ENCODE data around the gene NEURL1. TPM values are rescaled to one million over a fixed set of nuclear protein-coding genes. Genes with fewer than 3 reads are reported as not detected.

The NEURL1 gene
- polyA plus RNA-seq, 4 donors, result 14.6 to 48.6 (median 20.8) TPM

DNA sequence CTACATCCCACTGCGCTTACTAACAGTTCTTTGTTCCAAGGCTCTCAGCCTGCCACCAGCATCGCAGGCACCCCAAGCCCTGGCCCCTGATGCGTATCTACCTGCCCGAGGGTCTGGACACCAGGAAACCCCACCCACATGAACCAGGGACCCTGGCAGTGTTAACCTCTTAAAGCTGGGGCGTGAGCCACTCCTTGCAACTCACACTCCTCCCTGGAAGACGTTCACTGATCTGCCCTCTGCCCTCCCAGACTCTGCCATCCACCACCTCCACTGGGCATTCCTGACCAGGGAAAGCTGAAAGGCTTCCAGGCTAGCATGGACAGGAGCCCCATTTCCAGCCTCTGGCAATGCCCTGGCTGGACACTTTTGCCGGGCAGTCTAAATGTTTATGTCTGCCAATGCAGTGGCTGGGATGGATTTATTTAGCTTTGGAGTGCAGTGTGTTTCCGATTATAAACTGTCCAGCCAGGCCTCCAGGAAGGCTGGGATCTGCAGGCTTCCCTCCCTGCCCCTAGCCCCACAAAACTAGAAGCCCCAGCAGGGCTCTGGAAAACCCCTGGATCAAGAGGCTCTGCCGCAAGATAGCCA lies 117.5 kb downstream of the NEURL1 start:
- no peaks in the 10 kb centered on the region for H3K9me3 ChIP-seq (ENCODE audit: control insufficient read depth in 2 of 2, insufficient read depth in 1 of 2, low read depth in 1 of 2, low read length in 1 of 2)
- H3K27me3 ChIP-seq (ENCODE audit: control insufficient read depth in 3 of 3, insufficient read depth in 3 of 3, low read length in 3 of 3), result no peaks in the 10 kb centered on the region
- no peak for DNase-seq
- peaks cover 0 to 70% (median 0%) of the 10 kb centered on the region in 3 donors for H3K36me3 ChIP-seq (ENCODE audit: control insufficient read depth in 3 of 3, insufficient read depth in 2 of 3, low read depth in 1 of 3, low read length in 3 of 3)
- no peak for FAIRE-seq
- no peak overlapping the region for H3K4me3 ChIP-seq (ENCODE audit: low read depth in 1 of 3, low read length in 3 of 3)
- WGBS, 3 donors, result 72 to 78% (median 75%) methylated on average over 9 of the region's 9 CpGs
- peaks cover 0 to 5% (median 0%) of the 10 kb centered on the region in 3 donors for H3K4me1 ChIP-seq (ENCODE audit: control insufficient read depth in 3 of 3, insufficient read depth in 2 of 3, low read depth in 1 of 3, low read length in 2 of 3)
- H3K27ac ChIP-seq (ENCODE audit: low read depth in 1 of 3, low read length in 2 of 3), result peak overlapping the region in 1 of 3 donors; percentile 17

DNA sequence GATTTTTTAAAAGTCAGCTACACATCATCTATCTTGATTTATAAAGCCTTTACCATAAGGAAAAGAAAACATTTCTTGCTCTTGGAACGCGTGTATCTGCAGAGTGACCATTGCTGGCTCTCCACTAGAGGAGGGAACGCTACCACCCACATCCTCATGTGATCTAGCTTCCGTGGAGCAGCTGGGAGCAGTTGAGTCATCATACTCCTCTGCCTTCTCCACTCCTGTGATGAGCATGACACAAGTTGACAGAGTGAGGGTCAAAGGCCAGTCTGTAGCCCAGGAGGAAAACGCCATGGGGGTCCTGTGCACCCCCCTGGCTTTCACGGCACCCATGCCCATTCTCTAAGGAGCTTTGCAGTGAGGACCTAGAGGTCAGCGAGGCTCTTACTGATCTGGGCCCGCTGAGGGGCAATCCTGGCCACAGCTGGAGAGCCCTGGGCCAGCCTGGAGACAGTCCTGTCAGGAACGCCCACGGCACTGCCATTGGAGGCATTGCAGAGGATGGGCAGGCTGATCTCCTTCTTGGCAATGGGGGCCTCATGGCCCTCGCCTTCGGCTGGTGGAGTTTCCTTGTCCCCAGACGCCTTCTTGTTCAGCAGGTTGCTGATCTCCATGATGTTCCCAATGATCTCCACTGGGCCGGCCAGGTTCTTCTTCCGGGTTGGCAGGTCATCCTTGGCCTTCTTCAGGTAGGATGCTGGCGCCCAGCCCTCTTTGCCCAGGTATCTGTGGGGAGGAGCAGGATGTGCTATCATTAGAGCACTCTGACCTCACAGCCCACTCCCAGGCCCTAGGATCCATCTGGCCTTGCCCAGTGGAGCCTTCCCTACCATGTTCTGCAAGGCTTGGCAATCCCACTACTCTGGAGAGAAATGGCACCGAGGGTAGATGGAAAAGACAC lies 119.2 kb downstream of the NEURL1 start:
- H3K27ac ChIP-seq (ENCODE audit: low read depth in 1 of 3, low read length in 2 of 3), result no peak overlapping the region
- no peaks in the 10 kb centered on the region for H3K27me3 ChIP-seq (ENCODE audit: control insufficient read depth in 3 of 3, insufficient read depth in 3 of 3, low read length in 3 of 3)
- H3K9me3 ChIP-seq (ENCODE audit: control insufficient read depth in 2 of 2, insufficient read depth in 1 of 2, low read depth in 1 of 2, low read length in 1 of 2), result no peaks in the 10 kb centered on the region
- no peak overlapping the region for H3K4me3 ChIP-seq (ENCODE audit: low read depth in 1 of 3, low read length in 3 of 3)
- DNase-seq (no peak), FAIRE-seq (no peak)
- peaks cover 0 to 5% (median 0%) of the 10 kb centered on the region in 3 donors for H3K4me1 ChIP-seq (ENCODE audit: control insufficient read depth in 3 of 3, insufficient read depth in 2 of 3, low read depth in 1 of 3, low read length in 2 of 3)
- 82 to 90% (median 87%) methylated on average over 17 of the region's 17 CpGs for WGBS, 3 donors
- H3K36me3 ChIP-seq (ENCODE audit: control insufficient read depth in 3 of 3, insufficient read depth in 2 of 3, low read depth in 1 of 3, low read length in 3 of 3), result peaks cover 0 to 83% (median 0%) of the 10 kb centered on the region in 3 donors

GRCh38 chr10:103613616-103614015 lies 120.1 kb downstream of the NEURL1 start:
- Histone ChIP-seq H3K4me3 (ENCODE audit: low read depth in 1 of 3, low read length in 3 of 3) (no peak overlapping the region), H3K4me1 (ENCODE audit: control insufficient read depth in 3 of 3, insufficient read depth in 2 of 3, low read depth in 1 of 3, low read length in 2 of 3) (peaks cover 0 to 5% (median 0%) of the 10 kb centered on the region in 3 donors), H3K9me3 (ENCODE audit: control insufficient read depth in 2 of 2, insufficient read depth in 1 of 2, low read depth in 1 of 2, low read length in 1 of 2) (no peaks in the 10 kb centered on the region), H3K36me3 (ENCODE audit: control insufficient read depth in 3 of 3, insufficient read depth in 2 of 3, low read depth in 1 of 3, low read length in 3 of 3) (peaks cover 0 to 88% (median 0%) of the 10 kb centered on the region in 3 donors), H3K27ac (ENCODE audit: low read depth in 1 of 3, low read length in 2 of 3) (no peak overlapping the region), H3K27me3 (ENCODE audit: control insufficient read depth in 3 of 3, insufficient read depth in 3 of 3, low read length in 3 of 3) (no peaks in the 10 kb centered on the region)
- WGBS, 3 donors, result 82 to 96% (median 94%) methylated on average over 2 of the region's 2 CpGs
- FAIRE-seq (no peak), DNase-seq (no peak)

GRCh38 chr10:103614306-103615158 lies 121.0 kb downstream of the NEURL1 start:
- peaks cover 0 to 88% (median 0%) of the 10 kb centered on the region in 3 donors for H3K36me3 ChIP-seq (ENCODE audit: control insufficient read depth in 3 of 3, insufficient read depth in 2 of 3, low read depth in 1 of 3, low read length in 3 of 3)
- H3K9me3 ChIP-seq (ENCODE audit: control insufficient read depth in 2 of 2, insufficient read depth in 1 of 2, low read depth in 1 of 2, low read length in 1 of 2), result no peaks in the 10 kb centered on the region
- H3K4me1 ChIP-seq (ENCODE audit: control insufficient read depth in 3 of 3, insufficient read depth in 2 of 3, low read depth in 1 of 3, low read length in 2 of 3), result peaks cover 0 to 5% (median 0%) of the 10 kb centered on the region in 3 donors
- 75 to 89% (median 88%) methylated on average over 14 of the region's 14 CpGs for WGBS, 3 donors
- H3K4me3 ChIP-seq (ENCODE audit: low read depth in 1 of 3, low read length in 3 of 3), result no peak overlapping the region
- H3K27me3 ChIP-seq (ENCODE audit: control insufficient read depth in 3 of 3, insufficient read depth in 3 of 3, low read length in 3 of 3), result no peaks in the 10 kb centered on the region
- FAIRE-seq (no peak), DNase-seq (no peak)
- peak overlapping the region in 2 of 3 donors; percentile 63 to 72 for H3K27ac ChIP-seq (ENCODE audit: low read depth in 1 of 3, low read length in 2 of 3)

DNA sequence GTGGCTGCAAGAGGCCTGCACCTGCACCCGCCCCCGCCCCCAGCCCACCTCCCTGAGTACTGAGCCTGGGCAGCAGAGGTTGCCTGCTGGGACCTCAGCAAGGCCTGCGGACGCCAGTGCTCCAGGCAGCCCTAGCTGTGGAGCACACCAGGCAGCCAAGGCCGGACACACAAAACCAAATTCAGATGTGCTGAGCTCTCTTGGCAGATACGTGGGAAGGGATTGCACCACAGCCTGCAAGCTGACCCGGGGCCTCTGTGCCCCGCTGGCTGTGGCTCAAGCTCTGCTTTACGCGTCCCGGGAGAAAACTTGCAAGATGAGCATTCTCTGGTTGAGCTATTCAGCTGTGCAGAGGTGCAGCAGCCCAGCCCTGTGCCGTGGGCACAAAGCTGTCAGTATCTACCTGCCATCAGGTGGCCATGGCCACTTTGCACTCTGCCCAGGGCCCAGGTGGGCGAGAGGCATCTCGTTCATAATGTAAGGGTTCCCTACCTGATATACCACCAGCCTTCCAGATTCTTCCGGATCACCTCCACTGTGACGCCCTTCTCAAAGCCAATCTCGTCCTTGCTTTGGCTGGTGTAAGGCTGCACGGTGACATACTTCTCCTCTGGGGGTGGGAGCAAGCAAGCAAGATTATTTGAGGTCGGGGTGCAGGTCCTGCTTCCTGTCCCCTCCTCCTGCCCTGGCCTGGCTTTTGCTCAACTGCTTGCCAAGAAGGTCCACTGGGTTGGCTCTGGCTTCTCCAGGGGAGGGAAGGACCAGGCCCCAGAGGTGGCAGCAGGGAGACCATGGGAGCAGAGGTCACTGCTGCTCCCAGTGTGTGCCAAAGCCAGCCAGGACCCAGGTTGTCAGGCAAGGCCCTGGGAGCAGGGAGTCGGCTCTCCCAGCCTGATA lies 123.4 kb downstream of the NEURL1 start:
- H3K4me1 ChIP-seq (ENCODE audit: control insufficient read depth in 3 of 3, insufficient read depth in 2 of 3, low read depth in 1 of 3, low read length in 2 of 3), result peaks cover 0 to 5% (median 0%) of the 10 kb centered on the region in 3 donors
- 76 to 89% (median 86%) methylated on average over 20 of the region's 20 CpGs for WGBS, 3 donors
- H3K36me3 ChIP-seq (ENCODE audit: control insufficient read depth in 3 of 3, insufficient read depth in 2 of 3, low read depth in 1 of 3, low read length in 3 of 3), result peaks cover 0 to 94% (median 2%) of the 10 kb centered on the region in 3 donors
- FAIRE-seq (no peak), DNase-seq (no peak)
- no peaks in the 10 kb centered on the region for H3K9me3 ChIP-seq (ENCODE audit: control insufficient read depth in 2 of 2, insufficient read depth in 1 of 2, low read depth in 1 of 2, low read length in 1 of 2)
- H3K27me3 ChIP-seq (ENCODE audit: control insufficient read depth in 3 of 3, insufficient read depth in 3 of 3, low read length in 3 of 3), result no peaks in the 10 kb centered on the region
- H3K27ac ChIP-seq (ENCODE audit: low read depth in 1 of 3, low read length in 2 of 3), result peak overlapping the region in 1 of 3 donors; percentile 4
- H3K4me3 ChIP-seq (ENCODE audit: low read depth in 1 of 3, low read length in 3 of 3), result no peak overlapping the region

DNA sequence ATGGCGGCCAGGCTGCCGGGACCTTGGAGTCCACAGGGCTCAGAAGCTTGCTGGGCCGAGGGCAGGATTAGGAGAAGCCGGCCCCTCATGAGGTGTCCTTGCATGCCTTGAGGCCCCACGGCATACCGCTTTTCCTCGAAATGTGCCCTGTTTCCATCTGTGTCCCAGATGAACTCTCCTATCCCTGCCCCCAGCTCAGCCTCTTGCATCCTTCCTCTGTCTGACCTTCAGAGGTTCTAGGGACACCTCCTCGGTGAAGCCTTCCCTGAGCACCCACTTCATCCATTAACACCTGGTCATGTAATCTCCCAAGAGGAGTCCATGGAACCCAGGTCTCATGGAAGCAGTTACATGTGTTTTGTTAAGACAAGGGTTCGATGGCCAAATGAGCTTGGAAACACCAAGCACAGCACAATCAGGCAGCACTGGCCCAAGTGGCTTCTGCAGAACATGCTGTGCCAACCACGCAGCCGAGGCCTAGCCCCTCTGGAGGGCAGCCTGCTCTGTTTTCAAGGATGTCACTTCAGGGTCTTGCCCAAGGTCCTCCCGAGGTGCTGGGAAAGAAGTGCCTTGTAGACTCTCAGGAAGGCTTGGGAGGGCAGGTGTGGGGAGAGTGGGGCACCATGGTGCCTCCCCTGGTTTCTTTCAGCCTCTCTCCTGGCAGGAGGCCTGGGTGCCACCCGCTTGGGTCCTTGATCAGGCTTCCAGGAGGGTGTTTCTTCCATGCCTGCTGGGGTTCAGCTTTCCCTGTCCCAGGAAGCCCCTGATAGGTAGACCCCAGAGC lies 124.3 kb downstream of the NEURL1 start:
- Histone ChIP-seq H3K27ac (ENCODE audit: low read depth in 1 of 3, low read length in 2 of 3) (peak overlapping the region in 1 of 3 donors; percentile 7), H3K4me3 (ENCODE audit: low read depth in 1 of 3, low read length in 3 of 3) (no peak overlapping the region), H3K36me3 (ENCODE audit: control insufficient read depth in 3 of 3, insufficient read depth in 2 of 3, low read depth in 1 of 3, low read length in 3 of 3) (peaks cover 0 to 94% (median 2%) of the 10 kb centered on the region in 3 donors), H3K9me3 (ENCODE audit: control insufficient read depth in 2 of 2, insufficient read depth in 1 of 2, low read depth in 1 of 2, low read length in 1 of 2) (no peaks in the 10 kb centered on the region), H3K4me1 (ENCODE audit: control insufficient read depth in 3 of 3, insufficient read depth in 2 of 3, low read depth in 1 of 3, low read length in 2 of 3) (peaks cover 0 to 5% (median 0%) of the 10 kb centered on the region in 3 donors), H3K27me3 (ENCODE audit: control insufficient read depth in 3 of 3, insufficient read depth in 3 of 3, low read length in 3 of 3) (no peaks in the 10 kb centered on the region)
- WGBS, 3 donors, result 88 to 94% (median 92%) methylated on average over 13 of the region's 13 CpGs
- DNase-seq (no peak), FAIRE-seq (no peak)

Measured in small intestine (tissue), 7 donors.